HG02852 (cell line): ENCODE data around the gene SGSM2.
A peak's percentile ranks its signal among the peaks of the same experiment; 100 is the strongest.
"Not testable (repeated sequence)": the region's sequence is repeated elsewhere in the genome, so short reads cannot be mapped to it uniquely, and the experiment has no call there.

Experiments used
- ATAC-seq: cut with Tn5 transposase; IDR thresholded peaks from one replicate; pipeline ENCODE4 v1.9.1; 2021; ENCODE audit warnings: mild to moderate bottlenecking, moderate library complexity; ENCODE audit not compliant: unreplicated experiment

SGSM2 gene

GRCh38 chr17:2336852-2337543 is at the start of gene SGSM2:
Gene SGSM2, plus strand, starts transcription at chr17:2337501. Its CDS starts 188 bp downstream, at chr17:2337689.
- peak; percentile 17 for ATAC-seq

- no peak for ATAC-seq
Measured at GRCh38 chr17:2289878-2290478, 47.3 kb upstream of the SGSM2 start.

GRCh38 chr17:2292100-2292499 is 45.2 kb upstream of the SGSM2 start:
- ATAC-seq: no peak

- ATAC-seq: no peak
Measured at GRCh38 chr17:2295575-2295974, 41.7 kb upstream of the SGSM2 start.

GRCh38 chr17:2297023-2297422 is 40.3 kb upstream of the SGSM2 start:
- ATAC-seq: no peak

- no peak for ATAC-seq
Measured at GRCh38 chr17:2299136-2299535, 38.2 kb upstream of the SGSM2 start.

GRCh38 chr17:2299756-2300155 is 37.5 kb upstream of the SGSM2 start:
- ATAC-seq: no peak

GRCh38 chr17:2302778-2303203 is 34.5 kb upstream of the SGSM2 start:
- no peak for ATAC-seq

GRCh38 chr17:2303204-2304188 is 33.8 kb upstream of the SGSM2 start, which contains the start of the genes SMG6 and SRR:
Gene SMG6, minus strand, starts transcription at chr17:2303785. Its CDS starts 65 bp downstream, at chr17:2303720.
Gene SRR, plus strand, starts transcription at chr17:2303950. Its CDS starts 11,611 bp downstream, at chr17:2315561.
- ATAC-seq: peak; percentile 78

- ATAC-seq: no peak
Measured at GRCh38 chr17:2304931-2305330, 32.4 kb upstream of the SGSM2 start.

- no peak for ATAC-seq
Measured at GRCh38 chr17:2309338-2310154, 27.8 kb upstream of the SGSM2 start.

- no peak for ATAC-seq
Measured at GRCh38 chr17:2312736-2313135, 24.6 kb upstream of the SGSM2 start.

GRCh38 chr17:2316916-2317205 is 20.4 kb upstream of the SGSM2 start:
- ATAC-seq: not testable (repeated sequence)

- ATAC-seq: no peak
Measured at GRCh38 chr17:2317796-2318195, 19.5 kb upstream of the SGSM2 start.

- ATAC-seq: no peak
Measured at GRCh38 chr17:2319051-2319450, 18.2 kb upstream of the SGSM2 start.

GRCh38 chr17:2321399-2321798 is 15.9 kb upstream of the SGSM2 start:
- ATAC-seq: no peak

GRCh38 chr17:2323629-2324314 is 13.5 kb upstream of the SGSM2 start:
- no peak for ATAC-seq

GRCh38 chr17:2331303-2331702 is 6.0 kb upstream of the SGSM2 start:
- no peak for ATAC-seq

GRCh38 chr17:2335726-2336214 is 1.5 kb upstream of the SGSM2 start:
- no peak for ATAC-seq
